OCI-LY7 (cell line): ENCODE data around the gene WNT1.

Experiments
- EZH2phosphoT487 ChIP-seq: fragments of 200-600 bp; sonication (generic); IDR thresholded peaks from 2 replicates; pipeline ENCODE4 v1.6.1; 2018; ENCODE audit warnings: low read depth, borderline replicate concordance, mild to moderate bottlenecking, mixed run types, antibody characterized with exemption, low read length, moderate library complexity, mixed read lengths
- TF ChIP-seq, protein P1 (sequence below): fragments of 200-600 bp; sonication (generic); conservative IDR thresholded peaks from 2 replicates; pipeline ENCODE4 v1.5.1; 2014; ENCODE audit warnings: mild to moderate bottlenecking, antibody characterized with exemption, low read length, moderate library complexity, mixed read lengths

GRCh38 chr12:49000346-49000745, 22.2 kb downstream of the WNT1 start:
- TF ChIP-seq, protein P1, sequence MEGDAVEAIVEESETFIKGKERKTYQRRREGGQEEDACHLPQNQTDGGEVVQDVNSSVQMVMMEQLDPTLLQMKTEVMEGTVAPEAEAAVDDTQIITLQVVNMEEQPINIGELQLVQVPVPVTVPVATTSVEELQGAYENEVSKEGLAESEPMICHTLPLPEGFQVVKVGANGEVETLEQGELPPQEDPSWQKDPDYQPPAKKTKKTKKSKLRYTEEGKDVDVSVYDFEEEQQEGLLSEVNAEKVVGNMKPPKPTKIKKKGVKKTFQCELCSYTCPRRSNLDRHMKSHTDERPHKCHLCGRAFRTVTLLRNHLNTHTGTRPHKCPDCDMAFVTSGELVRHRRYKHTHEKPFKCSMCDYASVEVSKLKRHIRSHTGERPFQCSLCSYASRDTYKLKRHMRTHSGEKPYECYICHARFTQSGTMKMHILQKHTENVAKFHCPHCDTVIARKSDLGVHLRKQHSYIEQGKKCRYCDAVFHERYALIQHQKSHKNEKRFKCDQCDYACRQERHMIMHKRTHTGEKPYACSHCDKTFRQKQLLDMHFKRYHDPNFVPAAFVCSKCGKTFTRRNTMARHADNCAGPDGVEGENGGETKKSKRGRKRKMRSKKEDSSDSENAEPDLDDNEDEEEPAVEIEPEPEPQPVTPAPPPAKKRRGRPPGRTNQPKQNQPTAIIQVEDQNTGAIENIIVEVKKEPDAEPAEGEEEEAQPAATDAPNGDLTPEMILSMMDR, result no peak
- no peak for TF ChIP-seq EZH2phosphoT487
